GM12864 (cell line): Measurements from ENCODE around the gene NUP35.

Experiments used
- DNase-seq: peaks from one replicate; pipeline ENCODE4 v3.0.0-alpha.2; 2011; ENCODE audit warnings: low read depth
- H3K4me3 ChIP-seq: 2 replicates; pipeline ENCODE4 v1.5.1; 2011; ENCODE audit warnings: mild to moderate bottlenecking, low read depth, low read length, control low read depth
- TF ChIP-seq, protein P1 (sequence below): IDR thresholded peaks from 2 replicates; pipeline ENCODE4 v1.5.1; 2011; ENCODE audit warnings: low read depth, mild to moderate bottlenecking, moderate library complexity, low read length, control low read depth, inconsistent platforms; ENCODE audit errors: missing control alignments

The NUP35 gene

DNA sequence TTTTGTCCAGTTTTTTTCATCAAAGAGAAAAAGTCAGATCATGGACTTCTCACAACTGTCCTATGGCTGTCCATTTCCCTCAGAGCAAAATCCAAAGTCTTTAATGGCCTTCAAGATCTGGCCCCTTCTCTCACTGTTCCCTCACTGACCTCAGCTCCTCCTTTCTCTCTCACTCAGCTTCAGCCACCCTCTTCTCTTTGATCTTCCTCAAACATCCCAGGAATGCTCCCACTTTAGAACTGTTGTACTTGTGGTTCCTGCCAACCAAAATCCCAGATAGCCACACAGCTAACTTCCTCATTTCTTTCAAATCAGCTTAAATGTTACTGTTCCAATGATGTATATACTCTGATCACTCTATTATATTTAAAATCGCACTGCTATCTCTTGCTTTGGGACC is 82.9 kb downstream of the NUP35 start:
- TF ChIP-seq, protein P1, sequence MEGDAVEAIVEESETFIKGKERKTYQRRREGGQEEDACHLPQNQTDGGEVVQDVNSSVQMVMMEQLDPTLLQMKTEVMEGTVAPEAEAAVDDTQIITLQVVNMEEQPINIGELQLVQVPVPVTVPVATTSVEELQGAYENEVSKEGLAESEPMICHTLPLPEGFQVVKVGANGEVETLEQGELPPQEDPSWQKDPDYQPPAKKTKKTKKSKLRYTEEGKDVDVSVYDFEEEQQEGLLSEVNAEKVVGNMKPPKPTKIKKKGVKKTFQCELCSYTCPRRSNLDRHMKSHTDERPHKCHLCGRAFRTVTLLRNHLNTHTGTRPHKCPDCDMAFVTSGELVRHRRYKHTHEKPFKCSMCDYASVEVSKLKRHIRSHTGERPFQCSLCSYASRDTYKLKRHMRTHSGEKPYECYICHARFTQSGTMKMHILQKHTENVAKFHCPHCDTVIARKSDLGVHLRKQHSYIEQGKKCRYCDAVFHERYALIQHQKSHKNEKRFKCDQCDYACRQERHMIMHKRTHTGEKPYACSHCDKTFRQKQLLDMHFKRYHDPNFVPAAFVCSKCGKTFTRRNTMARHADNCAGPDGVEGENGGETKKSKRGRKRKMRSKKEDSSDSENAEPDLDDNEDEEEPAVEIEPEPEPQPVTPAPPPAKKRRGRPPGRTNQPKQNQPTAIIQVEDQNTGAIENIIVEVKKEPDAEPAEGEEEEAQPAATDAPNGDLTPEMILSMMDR, result no peak
- no peak for DNase-seq
- H3K4me3 ChIP-seq, result no peak overlapping the region

DNA sequence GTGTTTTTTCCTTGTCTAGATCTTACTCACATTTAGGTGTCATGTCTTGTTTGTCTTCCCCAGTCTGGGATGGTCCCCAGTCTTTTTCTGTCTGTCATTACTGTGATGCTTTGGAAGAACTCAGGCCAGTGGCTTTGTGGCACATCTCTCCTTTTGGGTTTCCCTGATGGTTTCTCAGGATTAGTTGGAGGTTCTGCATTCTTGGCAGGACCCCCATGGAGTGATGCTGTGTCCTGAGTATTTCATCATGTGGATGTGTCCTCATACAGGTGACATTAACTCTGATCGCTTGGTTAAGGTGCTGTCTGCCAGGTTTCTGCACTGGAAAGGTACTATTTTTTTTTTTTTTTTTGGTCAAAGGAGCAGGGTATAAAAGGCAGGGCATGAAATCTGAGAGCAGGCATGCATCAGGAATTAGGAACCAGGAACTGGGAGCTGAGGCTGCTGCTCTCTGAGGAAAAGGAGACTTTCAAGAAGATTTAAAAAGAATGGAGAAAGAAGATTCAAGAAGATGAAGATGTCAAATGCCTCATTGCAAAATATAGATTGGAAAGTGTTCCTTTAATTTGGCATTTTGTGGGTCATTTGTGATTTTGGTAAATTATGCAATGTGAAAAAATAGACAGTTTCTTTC is 85.3 kb downstream of the NUP35 start:
- TF ChIP-seq, protein P1, result no peak
- H3K4me3 ChIP-seq, result no peak overlapping the region
- no peak for DNase-seq
